AG09309 (cell line): Measurements from ENCODE around the gene PTPN14.

Experiments used
- DNase-seq: peaks from one replicate; pipeline ENCODE4 v3.0.0-alpha.2; 2010; ENCODE audit warnings: low read depth
- H3K4me3 ChIP-seq: 2 replicates; pipeline ENCODE4 v1.5.1; 2011; ENCODE audit warnings: mild to moderate bottlenecking, low read depth, low read length, moderate library complexity; ENCODE audit not compliant: control insufficient read depth
- TF ChIP-seq, protein P1 (sequence below): IDR thresholded peaks from 2 replicates; pipeline ENCODE4 v1.5.1; 2011; ENCODE audit warnings: mild to moderate bottlenecking, low read depth, low read length, inconsistent platforms; ENCODE audit not compliant: insufficient read depth, control insufficient read depth; ENCODE audit errors: missing control alignments

Gene PTPN14

DNA sequence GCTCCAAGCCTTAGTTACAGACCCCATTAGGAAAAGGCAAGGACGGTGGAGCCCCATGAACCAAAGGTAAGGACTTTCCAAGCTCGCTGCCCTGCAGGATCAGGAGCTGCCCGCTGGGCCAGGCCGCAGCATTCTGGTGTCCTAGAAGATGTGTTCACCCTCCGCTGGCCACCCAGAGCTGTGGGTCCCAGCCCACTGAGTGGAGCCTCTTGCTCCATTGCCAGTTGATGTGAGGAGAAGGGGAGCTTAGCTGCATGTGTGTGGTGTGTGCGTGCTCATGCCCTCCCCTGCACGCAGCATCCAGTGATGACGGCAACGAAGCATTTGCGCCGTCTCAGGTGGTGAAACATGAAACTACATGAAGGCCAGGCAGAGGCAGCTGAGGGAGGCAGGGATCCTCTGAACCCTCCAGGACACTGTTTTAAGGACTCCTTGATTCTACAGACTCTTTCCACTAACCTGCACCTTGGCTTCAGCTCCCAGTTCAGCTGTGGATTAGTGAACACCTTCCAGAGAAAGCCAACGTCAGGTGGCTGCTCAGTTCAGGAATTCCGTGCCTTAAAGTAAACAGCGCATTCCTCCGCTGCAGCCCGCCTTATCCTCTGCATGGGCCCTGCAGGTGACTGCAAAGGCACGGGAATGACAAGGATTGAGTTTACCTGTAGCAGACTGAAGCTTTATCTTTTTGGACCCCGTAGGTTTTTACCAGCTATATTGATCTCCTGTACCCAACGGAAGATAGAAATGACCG is 221.8 kb downstream of the PTPN14 start:
- TF ChIP-seq, protein P1, sequence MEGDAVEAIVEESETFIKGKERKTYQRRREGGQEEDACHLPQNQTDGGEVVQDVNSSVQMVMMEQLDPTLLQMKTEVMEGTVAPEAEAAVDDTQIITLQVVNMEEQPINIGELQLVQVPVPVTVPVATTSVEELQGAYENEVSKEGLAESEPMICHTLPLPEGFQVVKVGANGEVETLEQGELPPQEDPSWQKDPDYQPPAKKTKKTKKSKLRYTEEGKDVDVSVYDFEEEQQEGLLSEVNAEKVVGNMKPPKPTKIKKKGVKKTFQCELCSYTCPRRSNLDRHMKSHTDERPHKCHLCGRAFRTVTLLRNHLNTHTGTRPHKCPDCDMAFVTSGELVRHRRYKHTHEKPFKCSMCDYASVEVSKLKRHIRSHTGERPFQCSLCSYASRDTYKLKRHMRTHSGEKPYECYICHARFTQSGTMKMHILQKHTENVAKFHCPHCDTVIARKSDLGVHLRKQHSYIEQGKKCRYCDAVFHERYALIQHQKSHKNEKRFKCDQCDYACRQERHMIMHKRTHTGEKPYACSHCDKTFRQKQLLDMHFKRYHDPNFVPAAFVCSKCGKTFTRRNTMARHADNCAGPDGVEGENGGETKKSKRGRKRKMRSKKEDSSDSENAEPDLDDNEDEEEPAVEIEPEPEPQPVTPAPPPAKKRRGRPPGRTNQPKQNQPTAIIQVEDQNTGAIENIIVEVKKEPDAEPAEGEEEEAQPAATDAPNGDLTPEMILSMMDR: no peak
- DNase-seq: no peak
- no peak overlapping the region for H3K4me3 ChIP-seq

DNA sequence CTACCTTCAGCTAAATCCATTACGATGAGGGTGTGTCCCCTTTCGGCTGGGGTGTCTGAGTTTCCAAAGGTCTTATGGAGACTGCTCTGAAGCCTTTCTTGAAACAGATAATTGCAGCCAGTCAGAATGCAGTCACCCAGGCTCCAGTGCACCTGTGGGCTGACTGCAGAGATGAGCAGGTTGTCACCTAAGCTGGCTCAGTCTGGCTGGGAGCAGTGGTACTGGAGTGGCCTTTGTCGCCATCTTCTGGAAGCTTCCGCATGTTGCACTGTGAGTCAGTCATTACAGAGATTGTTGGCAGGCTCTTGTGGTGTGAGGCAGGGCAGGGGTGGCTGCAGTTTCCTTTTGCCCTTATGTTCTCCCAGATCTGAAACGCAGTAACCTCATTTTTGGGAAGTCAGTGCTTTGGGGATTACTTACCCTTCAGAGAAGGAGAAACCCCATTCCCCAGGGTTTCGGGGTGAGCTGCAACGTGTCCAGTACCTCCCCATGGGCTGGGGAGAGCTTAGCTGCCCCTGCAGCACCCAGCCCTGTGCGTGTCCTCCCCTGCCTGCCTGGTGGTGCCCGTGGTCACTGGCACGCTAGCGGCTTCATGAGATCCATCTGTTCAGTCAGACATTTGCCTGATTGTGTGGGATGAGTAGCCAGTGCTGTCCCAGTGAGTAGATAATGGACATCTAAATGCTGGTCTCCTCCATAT is 222.5 kb downstream of the PTPN14 start:
- TF ChIP-seq, protein P1: peak; percentile 94
- peak; percentile 52 for DNase-seq
- H3K4me3 ChIP-seq: no peak overlapping the region

DNA sequence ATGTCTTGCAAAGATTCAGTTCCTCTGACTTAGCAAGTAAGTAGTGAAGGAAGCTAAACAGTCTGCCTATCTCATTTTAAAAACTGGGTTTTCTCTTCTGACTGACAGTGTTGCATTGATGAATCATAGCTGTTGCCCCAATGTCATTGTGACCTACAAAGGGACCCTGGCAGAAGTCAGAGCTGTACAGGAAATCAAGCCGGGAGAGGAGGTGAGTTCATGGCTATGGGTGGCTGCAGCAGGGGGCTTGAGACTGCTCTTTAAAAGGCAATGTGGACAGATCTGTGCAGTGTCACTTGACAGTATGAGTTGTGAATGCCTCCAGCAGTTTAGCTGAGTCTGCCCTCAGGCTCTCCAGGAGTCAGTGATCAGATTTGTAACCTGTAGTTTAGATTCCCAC is 223.9 kb downstream of the PTPN14 start:
- no peak overlapping the region for H3K4me3 ChIP-seq
- TF ChIP-seq, protein P1: no peak
- no peak for DNase-seq

DNA sequence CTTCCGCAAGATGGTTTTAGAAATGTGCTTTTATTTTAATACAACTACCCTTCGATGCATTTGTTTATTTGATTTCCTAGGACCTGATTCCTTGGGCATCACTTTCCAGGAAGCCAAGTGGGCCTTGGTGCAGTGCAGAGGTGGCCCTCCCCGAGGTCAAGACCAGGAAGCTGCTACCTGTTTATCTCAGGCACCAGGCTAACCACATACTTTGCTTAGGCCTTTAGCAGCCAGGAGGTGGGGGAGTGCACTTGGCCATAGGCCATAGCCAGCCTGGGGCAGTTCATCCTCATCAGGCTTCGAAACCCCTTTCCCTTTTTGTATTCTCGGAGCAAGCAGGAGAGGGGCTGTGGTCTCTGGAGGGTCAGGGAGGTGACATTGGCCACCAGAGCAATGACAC is 225.0 kb downstream of the PTPN14 start:
- DNase-seq: no peak
- H3K4me3 ChIP-seq: no peak overlapping the region
- TF ChIP-seq, protein P1: no peak

DNA sequence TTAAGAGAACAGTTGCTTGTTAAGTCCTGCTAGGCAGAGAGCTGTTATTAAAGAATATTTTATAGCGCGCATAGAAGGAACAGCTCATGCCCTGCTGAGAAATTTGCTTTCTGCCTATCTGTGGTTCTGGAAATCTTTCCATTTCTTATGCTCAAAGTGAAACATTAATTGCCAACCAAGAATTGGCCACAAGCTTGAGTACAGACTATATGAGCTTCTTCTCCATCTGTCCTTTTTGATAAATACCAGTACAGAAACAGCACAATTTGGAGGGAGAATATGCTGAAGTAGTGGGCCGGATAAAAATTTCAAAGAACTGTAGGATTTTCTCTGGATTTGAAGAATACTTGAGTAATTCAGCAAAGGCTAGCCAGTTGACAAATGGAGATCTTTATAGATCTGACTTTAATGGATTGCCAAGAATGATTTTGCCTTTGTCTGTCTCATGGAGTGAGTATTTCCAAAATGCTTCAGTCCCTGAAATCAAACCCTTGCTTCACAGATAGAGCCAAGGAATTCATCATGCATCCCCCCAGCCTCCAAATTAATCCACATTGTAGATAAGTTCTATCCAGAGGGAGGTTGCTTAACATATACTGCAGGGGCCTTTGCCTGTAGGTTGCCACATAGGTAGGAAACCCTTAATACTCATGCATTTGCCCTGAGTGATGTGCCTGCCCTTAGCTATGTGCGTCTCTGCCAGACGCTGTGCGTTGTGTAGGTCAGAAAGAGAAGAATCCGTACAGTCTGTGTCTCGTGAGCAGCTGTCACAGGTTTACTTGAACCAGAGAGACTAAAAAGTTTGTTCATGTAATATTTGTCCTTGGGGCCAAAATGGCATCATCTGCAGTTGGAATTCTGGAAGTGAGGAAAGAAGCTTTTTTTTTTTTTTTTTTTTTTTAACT is 226.3 kb downstream of the PTPN14 start:
- DNase-seq: no peak
- H3K4me3 ChIP-seq: no peak overlapping the region
- TF ChIP-seq, protein P1: no peak

DNA sequence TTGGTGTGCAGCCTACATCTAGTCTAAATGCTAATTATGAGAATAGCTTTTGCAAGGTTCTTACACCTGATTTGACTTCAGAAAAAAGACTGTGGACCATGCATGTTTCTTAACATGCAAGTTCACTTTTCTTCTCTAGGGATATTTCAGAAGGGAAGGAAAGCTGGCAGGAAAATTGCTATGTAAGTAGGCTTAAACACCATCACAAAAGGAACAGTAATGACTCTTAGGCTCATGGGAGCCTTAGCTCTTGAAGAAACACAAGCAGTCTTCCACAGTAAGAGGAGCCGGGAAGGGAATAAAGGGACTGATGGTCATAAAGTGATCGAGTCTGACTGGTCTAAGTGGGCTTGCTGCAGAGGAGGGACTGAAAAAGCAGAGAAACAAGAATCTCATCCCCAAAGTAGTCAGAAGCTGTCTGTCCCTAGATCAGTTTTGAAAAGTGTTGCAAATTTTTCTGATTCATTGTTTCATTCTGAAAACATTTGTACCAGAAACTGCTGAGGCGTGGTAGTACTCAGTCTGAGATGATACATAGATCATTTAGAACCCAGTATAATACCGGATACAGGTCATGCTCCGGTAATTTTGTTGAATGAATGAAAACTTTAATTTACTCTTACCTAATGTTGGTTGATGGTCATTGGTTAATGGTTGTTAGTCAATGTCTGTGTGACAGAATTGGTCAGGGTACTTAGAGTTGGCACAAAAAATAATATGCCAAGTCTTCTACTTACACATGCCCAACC is 229.5 kb downstream of the PTPN14 start:
- TF ChIP-seq, protein P1: no peak
- no peak overlapping the region for H3K4me3 ChIP-seq
- DNase-seq: no peak
